HG02970 (cell line): ENCODE data around the gene EPHA7.

Source experiments
- ATAC-seq: cut with Tn5 transposase; IDR thresholded peaks from one replicate; pipeline ENCODE4 v1.9.1; 2021; ENCODE audit warnings: mild to moderate bottlenecking, moderate library complexity, moderate number of reproducible peaks; ENCODE audit not compliant: unreplicated experiment, low FRiP score

The EPHA7 gene

DNA sequence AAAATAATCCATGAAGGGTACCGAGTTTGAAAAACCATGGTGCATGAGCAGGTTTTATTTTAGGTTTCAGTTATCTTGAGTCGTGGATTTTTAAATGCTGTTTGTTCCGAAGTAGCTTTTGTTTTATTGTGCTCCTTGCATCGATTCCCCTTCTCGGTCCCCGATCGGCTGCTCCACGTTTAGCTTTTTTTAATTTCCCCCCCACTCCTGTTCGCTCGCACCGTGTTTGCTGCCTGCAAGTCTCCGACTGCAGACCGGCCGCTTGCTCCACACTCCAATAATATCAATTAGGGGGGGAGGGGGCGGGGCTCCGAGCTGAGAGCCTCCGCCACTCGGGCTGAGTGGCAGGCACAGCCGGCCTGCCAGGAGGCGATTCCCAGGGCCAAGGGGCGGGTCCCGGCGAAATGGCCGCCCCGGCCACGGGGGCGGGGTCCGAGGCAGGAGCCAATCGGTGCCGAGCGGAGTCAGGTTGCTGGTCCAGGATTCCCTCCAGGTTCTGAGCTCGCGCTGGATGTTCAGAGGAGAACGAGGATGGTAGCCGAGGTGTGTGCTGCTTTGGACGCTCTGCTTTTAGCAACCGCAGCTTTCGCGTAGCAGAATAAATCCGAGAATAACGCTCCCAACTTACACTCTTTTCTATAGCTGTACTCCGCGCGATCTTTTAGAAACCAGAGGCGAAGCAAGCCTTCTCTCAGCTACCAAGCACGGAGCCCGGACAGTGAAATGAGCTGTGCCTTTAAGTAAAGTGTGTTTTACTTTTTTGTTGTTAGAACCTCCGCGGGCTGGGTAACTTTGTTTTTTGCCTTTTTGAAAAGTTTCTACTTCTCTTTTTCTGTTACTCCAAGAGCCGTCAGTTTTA, at the start of gene EPHA7:
Gene EPHA7 (minus strand): TSS at position 256 of the 859 bp plus-strand sequence. CDS start 218 bp downstream, at position 38.
- ATAC-seq: peak; percentile 63

DNA sequence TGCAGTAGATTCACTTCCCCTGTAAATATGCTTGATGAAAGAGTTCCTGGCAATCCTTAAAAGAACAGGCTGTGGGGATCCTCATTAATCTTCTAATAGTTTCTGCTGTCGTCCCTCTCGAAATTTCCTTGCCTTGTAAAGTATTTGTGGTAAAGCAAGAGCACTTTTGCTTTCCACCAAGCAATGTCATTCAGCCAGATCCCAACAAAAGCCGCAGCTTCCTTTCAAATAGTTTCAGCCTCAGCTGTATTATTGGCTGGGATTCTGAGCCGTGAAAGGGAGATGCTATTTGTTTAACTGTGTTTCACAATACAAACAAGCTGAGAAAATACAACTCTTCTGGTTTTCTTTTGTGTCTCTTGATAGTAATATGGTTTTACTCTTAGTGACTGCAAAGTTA, 48.9 kb upstream of the EPHA7 start:
- ATAC-seq: no peak

DNA sequence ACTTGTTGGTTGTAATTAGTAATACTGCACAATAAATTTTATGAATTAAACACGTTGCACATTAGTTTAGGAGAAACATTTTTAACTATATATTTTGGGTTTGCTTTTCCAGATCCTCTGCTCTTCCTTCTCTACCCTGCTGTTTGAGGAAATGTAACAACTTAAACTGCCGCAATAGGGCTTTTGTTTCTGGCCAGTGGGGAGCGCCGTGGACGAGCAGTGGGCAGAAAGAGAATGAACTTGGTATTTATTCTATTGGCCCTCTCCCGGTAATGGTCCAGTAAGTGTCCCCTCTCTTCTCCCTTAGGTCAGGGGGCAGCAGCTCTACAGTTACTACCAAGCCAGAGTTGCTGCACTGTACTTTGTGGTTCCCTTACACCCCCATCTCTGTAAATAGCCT, 35.2 kb upstream of the EPHA7 start:
- no peak for ATAC-seq

DNA sequence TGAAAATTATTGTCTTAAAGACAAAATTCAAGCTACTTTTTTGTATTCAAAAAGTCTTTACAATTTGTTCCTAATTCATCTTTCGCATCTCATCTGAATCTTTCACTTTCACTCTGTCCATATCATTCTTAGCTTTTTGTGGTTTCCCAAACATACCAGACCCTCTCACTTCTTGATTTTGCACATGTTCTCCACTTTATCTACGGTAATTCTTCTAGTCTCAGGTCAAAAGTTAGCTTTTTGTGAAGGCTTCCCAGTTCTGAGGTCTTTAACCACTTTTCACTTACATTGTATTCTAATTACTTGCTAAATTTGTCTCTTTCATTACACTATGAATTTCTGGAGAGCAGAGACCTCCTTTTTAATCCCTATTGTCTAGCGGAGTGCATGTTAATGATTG, 34.6 kb upstream of the EPHA7 start:
- peak; percentile 77 for ATAC-seq

DNA sequence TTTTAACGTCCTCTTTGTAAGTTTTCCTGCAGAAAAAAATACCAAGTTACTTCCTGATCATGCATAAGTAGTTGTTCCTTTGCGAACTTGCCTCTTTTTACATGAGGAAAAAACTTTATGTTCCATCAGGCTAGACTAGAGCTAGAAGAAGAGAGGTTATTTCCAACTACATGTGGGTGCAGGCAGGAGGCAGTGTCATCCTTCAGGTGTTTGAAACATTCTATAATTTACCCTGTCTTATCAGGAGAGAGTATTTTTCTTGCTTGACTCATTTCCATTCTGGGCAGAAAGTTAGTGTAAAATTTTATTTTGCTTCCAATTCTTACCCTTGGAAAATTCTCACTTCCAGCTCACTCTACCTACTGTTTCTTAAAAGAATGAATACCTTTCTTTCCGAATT, 28.5 kb upstream of the EPHA7 start:
- no peak for ATAC-seq

DNA sequence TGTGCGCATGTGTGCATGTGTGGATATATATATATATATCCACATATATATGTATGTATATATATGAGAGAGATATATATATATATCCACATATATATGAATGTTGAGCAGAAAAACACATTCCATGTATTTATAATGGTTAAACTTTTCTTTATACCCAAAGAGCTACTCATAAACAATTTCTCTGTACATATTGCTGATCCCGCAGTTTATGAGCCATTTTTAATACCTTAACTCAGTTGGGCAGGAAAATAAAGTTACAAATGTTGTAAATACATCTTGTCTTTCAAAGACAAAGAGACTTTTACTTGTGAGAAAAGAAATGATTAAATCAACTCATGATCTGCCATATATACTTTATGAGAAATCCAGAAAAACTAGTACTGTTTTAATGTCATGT, 18.1 kb upstream of the EPHA7 start:
- no peak for ATAC-seq

DNA sequence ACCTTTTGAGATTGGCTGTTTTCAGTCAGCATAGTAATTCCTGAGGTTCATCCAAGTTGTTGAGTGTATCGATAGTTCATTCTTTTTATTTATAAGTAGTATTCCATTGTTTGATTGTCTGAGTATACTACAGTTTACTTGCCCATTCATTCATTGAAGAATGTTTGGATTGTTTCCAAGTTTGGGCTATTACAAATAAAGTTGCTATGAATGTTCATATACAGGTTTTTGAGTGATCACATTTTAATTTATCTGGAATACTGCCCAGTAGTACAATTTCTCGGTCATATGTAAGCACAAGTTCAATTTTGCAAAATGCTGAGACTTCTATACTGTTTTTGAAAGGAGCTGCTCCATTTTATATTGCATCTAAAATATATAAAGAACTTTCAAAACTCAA, 14.2 kb upstream of the EPHA7 start:
- ATAC-seq: no peak

DNA sequence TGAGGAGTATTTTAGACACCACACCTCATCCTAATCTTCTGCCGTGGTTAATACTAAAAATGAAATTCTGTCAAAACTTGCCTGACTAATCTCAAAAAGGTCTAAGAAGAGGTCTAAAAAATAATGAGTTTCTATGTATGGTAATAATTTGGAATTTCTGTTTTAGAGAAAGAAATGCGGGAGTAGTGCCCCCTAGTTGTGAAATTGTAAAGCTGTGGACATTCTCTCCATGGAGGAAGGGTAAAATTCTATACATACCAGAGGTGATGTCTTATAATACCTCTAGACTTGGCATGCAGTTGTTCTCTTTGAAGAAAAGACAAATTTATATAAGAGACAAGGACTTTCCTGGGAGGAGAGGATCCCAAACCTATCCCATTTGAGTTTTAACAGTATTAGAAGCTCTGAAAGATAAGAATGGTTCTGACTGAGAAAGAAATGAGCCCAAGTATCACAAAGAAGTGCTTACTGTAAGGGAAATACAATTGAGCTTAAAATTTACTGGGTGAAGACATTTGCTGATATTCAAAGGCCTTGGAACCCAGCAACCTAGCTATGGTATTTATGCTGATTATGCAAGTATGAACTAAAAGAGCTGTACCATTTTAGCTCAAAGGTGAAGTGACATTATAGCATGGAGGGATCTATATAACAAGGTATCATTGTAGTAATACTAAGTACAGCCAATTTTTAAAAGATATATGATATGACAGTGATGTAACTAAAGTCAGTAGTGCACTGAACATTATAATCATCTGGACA, 5.1 kb upstream of the EPHA7 start:
- ATAC-seq: no peak

DNA sequence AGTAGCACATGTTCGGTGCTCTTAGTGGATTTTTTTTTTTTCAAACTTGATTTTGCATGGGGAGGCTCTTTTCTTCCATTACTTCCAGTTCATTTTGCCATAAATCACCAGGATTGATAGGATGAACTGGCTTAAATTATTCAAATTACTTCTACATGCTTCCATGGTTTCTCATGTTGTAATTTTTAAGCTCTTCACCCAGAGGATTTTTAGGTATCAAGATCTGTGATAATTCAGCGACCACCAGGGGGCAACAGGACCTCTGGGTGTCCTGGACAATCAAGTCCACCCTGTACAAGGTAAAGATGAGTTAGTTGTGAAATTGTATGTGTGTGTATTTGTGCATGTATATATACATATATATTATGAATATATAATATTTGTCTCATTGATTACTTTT, 4.2 kb upstream of the EPHA7 start:
- ATAC-seq: no peak

DNA sequence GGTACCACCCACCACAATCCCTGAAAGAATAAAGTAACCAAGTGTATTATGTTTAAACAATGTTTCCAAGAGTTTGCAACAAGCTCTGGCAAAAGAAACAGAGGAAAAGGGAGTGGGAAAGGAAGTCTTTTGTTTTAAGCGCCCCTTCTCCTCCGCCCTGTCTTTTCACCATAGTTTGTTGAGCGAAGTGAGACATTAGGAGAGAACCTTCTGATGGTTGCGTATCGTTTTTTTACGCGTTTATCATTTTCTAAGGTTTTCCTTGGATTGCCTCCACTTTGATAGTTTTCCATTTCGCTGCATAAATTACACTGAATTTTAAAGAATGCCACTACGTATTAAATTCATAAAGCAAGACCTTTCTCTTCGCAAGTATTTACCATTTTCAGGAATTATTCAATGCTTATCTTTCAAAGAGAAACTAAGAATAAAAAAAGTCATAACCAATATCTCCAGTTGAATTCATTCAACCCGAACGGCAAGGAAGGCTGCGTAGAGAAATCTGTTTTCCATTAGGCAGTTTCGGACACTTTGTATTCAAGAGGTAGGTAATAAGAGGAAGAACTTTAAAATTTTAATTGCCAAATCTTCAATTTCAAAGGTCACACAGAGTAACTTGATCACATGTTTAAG, 920 bp upstream of the EPHA7 start:
- no peak for ATAC-seq

DNA sequence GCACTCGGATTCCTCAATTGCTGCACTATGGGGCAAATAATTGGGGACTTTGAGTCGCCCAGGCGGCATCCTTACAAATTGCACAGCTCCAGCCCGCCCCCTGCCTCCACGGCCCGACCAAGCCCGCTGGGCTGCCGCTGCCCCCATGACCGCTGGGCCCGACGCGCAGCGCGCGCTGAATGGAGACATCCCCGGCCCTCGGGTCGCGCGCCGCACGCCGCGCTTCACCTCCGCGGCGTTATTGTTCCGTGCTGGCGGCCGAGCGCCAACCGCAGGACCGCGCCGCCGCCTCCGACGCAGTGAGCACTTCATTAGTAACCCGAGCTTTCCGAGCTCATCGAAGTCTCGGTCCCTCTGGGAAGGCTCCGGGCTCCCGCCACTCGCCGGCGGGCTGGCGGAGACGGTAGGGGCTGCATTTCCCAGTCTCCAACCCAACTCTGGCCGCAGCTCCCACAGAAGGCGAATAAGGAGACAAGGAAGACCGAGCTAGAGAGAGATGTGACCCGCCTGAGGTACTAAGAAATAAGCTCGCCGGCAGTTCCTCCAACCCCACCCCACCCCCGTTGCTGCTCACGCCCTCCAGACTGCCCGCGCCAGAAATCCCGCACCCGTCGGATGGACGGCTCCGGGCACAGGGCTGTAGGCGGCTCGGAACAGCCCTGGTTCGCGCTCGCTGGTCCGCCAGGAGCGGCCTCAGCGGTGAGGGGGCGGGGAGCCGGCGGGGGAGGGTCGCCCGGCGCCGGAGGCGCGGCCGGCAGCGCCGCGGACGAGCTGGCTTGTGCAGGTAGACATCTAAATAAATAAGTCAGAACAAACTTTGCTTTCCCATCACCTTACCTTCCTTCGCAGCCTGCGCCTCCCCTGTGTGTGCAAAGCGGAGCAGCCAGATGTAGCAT, 703 bp downstream of the EPHA7 start:
- peak; percentile 3 for ATAC-seq

DNA sequence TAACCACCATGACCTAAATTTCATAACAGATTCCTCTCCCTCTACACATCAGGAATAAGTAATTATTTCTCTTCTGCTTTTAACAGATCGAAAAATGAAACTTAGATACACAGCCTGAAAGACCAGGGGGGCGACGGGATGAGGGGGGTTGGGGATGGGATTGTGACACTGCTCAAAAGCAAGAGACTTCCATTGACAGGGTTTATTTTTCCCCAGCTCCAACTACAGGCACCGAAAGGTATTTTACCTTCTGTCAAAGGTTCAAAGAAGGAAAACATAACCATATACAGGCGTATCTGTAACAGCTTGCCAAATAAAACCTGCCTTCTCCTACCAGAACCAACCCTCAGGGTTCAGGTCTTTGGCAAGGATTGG, 1.3 kb downstream of the EPHA7 start:
- no peak for ATAC-seq

DNA sequence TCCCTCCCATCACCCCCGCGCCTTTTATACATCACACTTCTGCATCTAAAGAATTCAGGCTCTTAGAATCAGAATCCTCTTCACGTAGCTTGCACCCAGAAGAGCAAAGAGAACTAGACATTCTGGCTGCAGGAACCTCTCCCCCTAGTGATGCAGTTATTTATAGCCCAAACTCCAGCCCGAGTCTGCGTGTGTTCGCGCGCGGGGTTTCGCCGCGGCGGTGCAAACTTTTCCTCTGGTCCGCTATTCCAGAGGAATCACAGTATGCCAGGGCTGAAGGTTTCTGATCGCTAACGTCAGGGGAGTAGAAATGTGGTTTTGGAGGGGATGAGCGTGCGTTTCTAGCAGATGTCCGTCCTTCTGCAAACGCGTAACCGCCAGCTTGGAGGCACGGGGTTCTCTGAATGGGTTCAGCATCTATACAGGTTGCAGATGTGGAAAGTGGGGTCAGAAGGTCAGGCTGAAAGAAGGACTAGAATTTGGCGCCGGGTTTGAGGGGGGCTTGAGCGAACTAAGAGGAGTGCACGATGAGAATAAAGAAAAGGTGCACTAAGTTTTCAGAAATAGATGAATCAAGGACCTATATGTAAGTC, 1.8 kb downstream of the EPHA7 start:
- no peak for ATAC-seq

DNA sequence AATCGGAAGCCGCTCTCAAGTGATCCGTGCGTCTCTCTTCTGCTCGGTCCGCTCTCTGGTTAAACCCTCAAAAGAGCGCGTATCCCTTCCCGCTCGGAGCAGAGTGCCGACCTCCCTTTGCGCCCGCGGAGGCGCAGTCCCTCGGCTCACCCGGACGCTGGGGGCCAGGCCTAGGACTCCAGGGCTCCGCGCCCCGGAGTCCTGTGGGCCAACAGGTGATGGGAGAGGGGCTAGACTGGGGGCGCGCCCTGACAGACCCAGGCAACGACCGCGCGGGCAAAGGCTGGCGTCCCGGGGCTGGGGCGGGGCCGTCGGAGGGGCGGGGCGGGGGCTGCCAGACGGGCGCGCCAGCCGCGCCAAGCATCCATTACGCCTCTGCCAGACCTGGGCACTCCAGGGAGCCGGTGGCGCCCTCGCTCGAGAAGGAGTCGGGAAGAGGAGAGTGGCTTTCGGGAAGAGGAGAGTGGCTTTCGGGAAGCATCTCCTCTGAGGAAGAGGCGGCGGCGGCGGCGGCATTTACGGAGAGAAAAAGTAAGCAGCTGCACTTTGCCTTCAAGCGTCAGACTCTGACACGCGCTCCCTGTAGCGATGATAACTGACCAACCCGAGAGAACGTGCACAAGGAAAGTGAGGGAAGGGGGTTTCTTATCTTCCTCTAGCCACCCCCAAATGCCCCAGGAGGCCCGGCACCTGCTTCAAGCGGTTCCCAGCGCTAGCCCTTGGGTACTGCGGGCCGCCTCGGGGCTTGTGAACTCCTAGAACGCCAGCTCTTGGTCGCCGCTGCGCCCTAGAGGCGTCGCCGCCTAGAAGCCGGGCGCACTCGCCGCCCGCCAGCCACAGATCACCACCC, 2.6 kb downstream of the EPHA7 start:
- no peak for ATAC-seq

DNA sequence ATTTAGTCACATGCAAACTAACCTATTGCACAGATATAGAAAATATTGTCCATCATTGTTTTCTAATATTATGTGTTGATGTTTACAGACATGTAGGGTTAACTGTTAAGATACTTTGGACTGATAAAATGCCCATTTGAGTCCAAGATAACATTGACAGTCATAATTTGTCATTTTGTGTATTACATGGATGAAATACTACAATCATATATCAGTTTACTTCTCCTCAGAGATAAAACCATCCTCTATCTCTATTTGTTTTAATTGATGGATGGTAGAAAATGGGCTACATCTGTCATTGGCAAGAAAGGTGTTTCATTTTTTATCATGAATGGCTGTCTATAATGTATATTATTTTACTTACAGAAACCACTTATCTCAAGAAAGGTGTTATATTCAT, 6.2 kb downstream of the EPHA7 start:
- ATAC-seq: no peak

DNA sequence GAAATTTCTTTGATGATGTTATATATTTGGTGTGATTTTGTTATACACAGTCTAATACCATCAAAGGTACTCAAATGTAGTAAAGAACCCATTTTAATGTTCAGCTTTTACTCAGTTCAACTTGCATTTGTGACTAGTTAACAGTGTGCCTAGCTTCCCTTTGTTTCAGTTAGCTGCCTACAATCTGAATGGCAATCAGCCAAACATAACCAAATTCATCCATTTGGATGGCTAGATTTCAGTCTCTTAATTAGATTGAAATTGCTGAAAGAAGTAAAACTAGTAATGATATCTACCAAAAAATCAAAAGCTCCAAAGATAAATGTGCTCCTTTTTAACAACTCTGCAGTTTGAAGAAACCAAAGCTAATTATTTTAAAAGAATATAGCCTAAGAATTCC, 6.9 kb downstream of the EPHA7 start:
- no peak for ATAC-seq

DNA sequence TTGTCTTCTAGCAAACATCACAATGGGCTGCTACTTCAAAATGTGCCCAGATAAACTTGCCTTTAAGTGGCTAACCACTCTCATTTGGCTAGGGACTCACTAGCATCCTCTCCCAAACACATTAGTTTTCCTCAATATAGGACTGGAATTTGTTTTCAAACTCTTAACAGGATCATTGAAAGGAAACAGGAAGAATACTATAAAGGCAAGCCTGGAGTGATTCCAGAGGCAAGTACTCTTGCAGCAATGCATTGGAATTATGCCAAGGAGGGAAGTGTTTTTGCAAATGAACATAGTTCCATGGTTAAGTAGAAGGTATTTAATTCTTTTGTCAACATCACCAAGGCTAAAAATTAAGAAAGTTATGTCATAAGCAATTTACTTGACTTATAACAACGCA, 12.2 kb downstream of the EPHA7 start:
- no peak for ATAC-seq

DNA sequence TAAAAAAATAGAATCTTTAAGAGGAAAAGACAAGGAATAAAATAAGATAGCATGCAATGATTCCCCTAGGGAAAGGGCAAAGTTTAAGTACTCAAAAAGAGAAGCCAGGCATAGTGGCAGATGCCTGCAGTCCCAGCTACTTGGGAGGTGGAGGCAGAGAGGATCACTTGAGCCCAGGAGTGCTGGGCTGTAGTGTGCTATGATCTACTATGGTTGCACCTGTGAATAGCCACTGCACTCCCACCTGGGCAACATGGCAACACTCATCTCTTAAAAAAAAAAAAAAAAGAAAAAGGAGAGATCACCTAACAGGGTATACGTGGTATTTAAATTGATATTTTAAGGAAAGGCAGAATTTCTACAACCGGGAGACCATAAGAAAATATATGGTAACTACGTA, 16.0 kb downstream of the EPHA7 start:
- ATAC-seq: no peak

DNA sequence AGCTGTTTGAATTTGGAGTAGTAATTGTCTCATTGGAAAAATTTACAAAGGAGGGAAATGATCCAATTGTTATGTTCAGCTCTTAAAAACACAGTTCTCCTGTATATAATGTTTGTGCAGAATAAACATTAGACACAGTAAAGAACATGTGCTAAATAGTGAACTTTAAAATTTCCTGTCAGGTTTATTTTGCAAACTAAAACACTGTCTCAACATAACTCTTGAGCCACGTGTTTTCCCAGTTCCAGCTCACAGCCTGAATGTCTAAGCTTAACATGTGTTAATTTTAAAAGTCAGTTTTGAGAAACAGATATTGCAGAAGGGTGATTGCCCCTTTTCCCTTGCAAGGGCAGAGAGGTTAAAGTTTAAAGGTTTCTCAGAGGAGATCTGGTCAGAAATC, 20.6 kb downstream of the EPHA7 start:
- no peak for ATAC-seq
